Measurements from ENCODE around the gene LCP2.
"Not testable (repeated sequence)": the region's sequence is repeated elsewhere in the genome, so short reads cannot be mapped to it uniquely, and the experiment has no call there.

The LCP2 gene

DNA sequence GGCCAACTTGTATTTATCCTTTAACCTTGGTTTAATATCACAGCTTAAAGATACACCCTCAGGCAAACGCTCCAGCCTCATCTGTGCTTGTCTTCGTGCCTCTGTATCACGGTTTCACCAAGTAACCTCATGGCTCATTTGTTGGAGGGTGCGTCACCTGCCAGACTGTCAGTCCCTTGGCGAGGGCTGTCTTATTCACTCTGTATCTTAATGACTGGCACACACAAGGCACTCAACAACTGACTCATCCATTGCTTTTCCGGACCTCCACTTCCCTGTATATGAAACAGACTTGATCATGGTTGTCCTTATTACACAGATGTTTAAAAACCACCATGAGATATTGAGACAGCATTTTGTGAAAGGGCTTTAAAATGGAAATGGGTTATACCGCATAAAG lies 28.0 kb downstream of the LCP2 start:
- no peak for DNase-seq

DNA sequence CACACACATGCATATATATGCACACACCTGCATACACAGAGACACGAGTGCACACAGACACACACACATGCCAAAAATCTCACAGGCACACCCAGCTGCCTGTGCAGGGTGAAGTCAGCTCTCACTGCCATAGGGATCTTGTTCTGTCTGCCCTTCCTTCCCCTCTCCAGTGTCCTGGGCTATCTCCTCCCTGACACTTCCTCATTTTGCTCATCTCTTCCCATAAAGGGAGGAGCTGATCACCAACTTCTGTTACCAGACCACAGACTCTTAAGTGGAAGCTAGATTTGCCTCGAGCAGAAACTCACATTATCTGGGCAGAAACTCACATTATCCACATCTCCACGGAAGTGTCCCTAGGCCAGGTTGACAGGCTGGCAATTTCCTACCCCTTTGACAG lies 28.7 kb downstream of the LCP2 start:
- peak; percentile 85 for DNase-seq

- no peak for DNase-seq
Observed at GRCh38 chr5:170268153-170268689, 29.4 kb downstream of the LCP2 start.

GRCh38 chr5:170267431-170268152 lies 30.0 kb downstream of the LCP2 start:
- peak; percentile 10 for DNase-seq

- no peak for DNase-seq
Observed at GRCh38 chr5:170266570-170267381, 30.8 kb downstream of the LCP2 start.

DNA sequence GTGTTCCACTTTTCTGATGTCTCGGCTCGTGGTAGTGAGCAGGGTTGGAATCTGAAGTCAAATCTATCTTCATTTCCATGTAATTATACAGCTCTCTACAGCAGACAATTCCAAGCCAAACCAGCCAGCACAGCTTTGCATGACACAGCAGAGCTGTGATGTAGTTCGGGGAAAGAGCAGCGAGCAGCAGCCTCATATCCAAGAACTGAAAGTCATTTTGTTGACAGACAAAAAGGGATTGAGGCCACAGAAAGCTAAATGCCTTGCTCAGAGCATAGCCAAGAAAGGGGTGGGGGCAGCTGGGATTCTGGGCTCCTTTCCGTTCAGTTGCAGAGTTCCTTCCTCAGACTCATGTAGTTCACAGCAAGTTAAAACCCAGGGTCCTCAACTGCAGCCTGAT lies 32.1 kb downstream of the LCP2 start:
- DNase-seq = no peak

DNA sequence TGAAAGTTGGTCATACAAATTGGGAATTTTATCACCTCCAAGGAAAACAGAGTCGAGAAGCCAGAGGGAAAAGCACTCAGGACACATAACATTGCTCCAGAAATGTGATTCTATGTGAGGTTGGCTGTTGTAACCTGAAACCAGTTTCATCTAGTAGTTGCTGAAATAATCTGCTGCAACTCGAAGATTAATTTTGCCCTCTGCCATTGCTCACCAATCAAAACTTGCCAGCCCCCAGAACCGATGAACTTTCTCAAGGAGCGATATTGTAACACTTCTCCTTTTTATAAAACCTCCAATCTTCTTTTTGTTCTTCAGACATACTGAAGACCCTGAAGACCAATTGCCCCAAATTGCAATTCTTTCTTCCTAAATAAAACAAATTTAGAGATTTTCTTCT lies 33.7 kb downstream of the LCP2 start:
- DNase-seq = no peak

GRCh38 chr5:170262061-170263045 lies 35.2 kb downstream of the LCP2 start:
- no peak for DNase-seq

GRCh38 chr5:170261528-170262043 lies 36.0 kb downstream of the LCP2 start:
- DNase-seq = no peak

- DNase-seq = no peak
Observed at GRCh38 chr5:170257370-170257769, 40.2 kb downstream of the LCP2 start.

- no peak for DNase-seq
Observed at GRCh38 chr5:170256571-170256970, 41.0 kb downstream of the LCP2 start.

GRCh38 chr5:170254056-170254455 lies 43.5 kb downstream of the LCP2 start:
- no peak for DNase-seq

GRCh38 chr5:170252720-170253350 lies 44.7 kb downstream of the LCP2 start:
- no peak for DNase-seq

- no peak for DNase-seq
Observed at GRCh38 chr5:170252109-170252508, 45.5 kb downstream of the LCP2 start.

- DNase-seq = no peak
Observed at GRCh38 chr5:170251462-170251861, 46.1 kb downstream of the LCP2 start.

DNA sequence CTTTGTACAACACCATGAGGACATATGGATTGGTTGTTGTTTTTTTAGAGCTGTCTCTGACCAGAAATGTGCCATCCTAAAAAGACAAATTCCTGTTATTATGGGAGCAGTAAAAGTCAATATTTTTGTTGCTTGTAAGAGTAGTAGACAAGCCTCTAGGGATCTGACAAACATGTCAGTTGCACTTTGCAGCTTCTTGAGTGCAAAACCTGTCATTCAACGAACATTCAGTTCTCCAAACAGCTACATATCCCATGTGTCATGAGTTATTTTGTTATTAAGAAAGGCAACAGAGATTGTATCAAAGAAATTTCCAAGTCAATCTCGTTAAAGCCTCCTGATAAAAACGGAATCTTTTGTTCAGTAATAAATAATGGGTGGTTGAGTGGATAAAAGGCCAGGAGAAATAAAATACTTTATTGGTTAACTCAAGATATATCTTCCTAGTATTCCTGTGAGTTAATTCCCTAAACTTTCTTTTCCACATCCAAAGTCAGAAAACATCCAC lies 46.7 kb downstream of the LCP2 start:
- DNase-seq = no peak

DNA sequence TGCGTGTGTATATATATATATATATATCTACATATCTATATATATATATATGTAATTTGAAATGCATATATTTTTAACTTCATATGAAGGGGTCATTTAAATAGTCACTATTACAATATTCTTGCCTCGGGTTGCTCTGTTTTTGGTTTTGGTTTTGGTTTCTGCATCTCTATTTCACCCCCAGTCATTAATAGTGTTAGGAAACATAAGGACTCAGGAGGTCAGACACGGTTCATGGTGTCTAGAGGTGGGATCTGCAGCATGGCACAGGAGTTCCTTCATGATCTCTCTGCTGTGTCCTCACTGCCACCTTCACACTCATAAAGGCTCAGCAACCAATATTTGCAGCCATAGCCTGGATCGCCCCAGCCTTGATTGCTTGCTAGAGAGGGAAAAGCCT lies 48.2 kb downstream of the LCP2 start:
- no peak for DNase-seq

- not testable (repeated sequence) for DNase-seq
Observed at GRCh38 chr5:170248931-170249227, 48.7 kb downstream of the LCP2 start.

DNA sequence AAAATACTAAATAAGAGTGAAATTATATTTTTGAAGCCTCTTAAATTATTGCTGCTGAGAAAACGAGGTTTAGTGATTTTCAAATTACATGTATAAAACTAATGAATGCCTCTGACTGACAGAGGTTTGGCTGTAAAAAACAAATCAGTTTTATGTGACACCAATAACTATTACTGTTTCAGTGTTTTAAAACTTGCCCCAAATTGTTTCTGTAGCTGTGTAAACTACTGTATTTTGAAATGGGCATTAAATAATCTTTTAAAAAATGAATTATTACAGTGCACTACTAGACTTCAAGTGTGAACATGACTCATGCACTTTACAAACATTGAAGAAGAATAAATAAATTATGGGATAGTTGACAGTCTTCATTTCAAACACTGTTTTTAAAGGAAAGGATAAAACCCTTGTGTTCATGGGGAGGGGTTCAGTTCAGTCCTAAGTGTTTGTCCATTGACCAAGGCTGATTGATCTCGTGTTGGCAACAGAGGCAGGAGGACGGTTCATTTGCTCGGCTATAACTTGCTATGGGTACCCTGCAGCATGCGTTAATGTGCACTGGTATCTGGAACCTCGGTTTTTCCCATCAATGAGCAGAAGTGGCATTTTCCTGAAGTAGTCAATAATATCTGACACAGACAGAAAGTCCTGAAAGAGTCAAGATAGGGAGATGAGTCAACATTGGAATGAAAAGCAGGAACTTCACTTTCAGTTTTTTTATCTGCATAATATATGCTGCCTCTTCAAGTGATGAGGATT lies 49.2 kb downstream of the LCP2 start:
- DNase-seq = no peak

GRCh38 chr5:170247363-170247762 lies 50.2 kb downstream of the LCP2 start:
- no peak for DNase-seq

DNA sequence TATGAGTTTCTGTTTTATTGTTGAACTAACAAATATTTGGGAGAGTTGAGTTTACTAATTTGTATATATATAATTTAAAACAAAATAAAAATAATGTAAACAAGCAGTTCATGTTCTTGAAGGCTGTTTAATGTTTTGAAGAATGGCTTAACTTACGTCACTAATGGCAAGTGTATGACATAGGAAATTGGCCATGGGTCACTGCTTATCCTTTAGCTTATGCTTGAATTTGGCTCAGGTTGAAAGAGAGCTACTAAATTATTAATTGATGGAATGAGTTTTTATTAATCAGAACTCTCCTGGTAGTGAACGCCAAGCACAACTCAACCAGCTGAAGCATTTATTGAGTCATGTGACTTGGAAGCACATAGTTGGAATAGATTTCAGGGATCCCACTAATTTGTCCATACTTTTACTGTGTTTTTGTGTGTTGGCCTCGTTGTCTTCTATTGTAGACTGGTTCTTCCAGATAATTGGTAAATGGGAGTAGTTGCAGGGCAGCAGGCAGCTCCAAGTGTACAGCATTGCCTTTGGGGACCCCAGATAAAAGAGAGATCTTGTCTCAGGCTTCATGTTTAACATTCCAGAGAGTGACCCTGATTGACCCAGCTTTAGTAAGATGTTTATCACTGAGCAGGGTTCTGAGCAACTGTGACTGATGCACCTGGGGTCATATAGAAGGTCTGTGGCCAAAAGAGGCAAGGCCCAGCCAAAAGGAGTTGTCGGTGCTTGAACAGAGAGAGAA lies 51.3 kb downstream of the LCP2 start:
- DNase-seq = no peak

Data from GF-D8 (cell line).